Measurements from ENCODE around the gene CABP2.

Gene CABP2

GRCh38 chr11:67494371-67495233 lies 28.6 kb downstream of the CABP2 start:
- H3K4me3 ChIP-seq (replicated peaks in 1 of 2; ENCODE audit: low read depth in 2 of 2, low read length in 2 of 2): no peak overlapping the region
- no peak for DNase-seq (ENCODE audit: low read depth in 2 of 2)

GRCh38 chr11:67493548-67494370 lies 29.5 kb downstream of the CABP2 start:
- H3K4me3 ChIP-seq (replicated peaks in 1 of 2; ENCODE audit: low read depth in 2 of 2, low read length in 2 of 2): no peak overlapping the region
- TF ChIP-seq, protein P1, sequence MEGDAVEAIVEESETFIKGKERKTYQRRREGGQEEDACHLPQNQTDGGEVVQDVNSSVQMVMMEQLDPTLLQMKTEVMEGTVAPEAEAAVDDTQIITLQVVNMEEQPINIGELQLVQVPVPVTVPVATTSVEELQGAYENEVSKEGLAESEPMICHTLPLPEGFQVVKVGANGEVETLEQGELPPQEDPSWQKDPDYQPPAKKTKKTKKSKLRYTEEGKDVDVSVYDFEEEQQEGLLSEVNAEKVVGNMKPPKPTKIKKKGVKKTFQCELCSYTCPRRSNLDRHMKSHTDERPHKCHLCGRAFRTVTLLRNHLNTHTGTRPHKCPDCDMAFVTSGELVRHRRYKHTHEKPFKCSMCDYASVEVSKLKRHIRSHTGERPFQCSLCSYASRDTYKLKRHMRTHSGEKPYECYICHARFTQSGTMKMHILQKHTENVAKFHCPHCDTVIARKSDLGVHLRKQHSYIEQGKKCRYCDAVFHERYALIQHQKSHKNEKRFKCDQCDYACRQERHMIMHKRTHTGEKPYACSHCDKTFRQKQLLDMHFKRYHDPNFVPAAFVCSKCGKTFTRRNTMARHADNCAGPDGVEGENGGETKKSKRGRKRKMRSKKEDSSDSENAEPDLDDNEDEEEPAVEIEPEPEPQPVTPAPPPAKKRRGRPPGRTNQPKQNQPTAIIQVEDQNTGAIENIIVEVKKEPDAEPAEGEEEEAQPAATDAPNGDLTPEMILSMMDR (IDR thresholded peaks at IDR 0.05; ENCODE audit: low read depth, low read length): no peak

More at GRCh38 chr11:67494371-67495233, 28.6 kb downstream of the CABP2 start:
- TF ChIP-seq, protein P1 (IDR thresholded peaks at IDR 0.05; ENCODE audit: low read depth, low read length): no peak

DNA sequence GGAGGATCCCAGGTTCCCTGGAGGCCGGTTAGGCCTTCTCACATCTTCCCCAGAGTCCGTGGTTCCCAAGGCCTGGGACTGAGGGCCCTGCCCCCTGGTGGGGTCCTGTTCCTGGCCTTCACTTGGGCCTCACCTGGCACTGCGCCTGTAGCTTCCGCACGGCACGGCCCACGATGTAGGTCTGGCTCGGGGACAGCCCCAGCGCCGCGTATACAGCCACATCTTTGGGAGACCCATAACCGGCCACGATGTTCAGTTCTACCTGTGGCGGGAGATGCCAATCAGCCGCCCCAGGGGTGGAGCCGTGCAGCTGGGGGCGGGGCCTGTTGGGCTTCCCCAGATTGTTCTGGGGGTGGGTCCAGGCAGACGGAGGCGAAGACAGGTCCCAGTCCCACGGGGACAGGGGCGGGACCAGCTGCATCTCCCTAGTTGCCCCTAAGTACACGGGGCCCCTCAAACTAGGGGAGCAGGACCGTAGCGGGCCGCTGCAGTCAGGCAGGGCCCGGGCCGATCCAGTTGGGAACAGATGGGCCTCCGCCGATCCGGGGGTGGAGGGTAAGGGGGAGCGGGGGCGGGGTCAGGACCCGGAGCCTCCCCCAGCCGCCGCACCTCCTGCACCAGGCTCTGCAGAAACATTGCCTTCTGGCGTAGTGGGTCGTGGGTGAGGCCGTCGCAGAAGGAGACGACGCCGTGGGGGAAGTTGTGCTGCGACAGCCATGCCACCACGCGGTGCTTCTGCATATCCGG lies 30.3 kb downstream of the CABP2 start:
- no peak overlapping the region for H3K4me3 ChIP-seq (replicated peaks in 1 of 2; ENCODE audit: low read depth in 2 of 2, low read length in 2 of 2)
- no peak for DNase-seq (ENCODE audit: low read depth in 2 of 2)
- TF ChIP-seq, protein P1 (IDR thresholded peaks at IDR 0.05; ENCODE audit: low read depth, low read length): no peak

More at GRCh38 chr11:67493548-67494370, 29.5 kb downstream of the CABP2 start:
- no peak for DNase-seq (ENCODE audit: low read depth in 2 of 2)

DNA sequence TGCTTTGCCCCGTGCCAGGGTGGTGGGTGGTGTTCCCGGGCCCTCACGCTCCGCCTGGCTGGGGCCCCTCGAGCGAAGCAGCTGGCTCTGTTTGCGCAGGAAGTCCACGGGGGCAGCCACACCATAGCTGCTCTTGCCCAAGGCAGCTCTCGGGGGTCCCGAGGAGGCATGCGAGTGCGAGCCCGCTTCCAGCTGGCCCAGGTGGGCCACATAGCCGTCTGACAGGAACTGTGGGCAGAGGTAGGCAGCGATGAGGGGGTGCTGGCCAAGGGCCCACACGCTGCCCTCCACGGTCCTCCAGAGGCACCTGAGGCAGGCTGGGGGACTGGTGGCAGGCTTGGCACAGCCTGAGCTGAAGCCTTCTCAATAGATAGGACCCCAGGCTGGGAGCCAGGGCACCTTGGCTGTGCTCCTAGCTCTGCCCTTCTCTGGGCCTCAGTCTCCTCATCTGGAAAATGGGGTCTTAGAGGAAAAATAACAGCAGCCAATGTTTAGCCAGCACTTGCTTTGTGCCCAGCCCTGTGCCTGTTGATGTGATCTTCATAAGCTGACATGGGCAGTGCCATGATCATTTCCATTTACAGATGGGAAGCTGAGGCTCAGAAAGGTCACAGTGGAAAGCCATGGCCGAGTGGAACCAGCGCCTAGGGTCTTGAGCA lies 31.0 kb downstream of the CABP2 start:
- no peak for DNase-seq (ENCODE audit: low read depth in 2 of 2)
- H3K4me3 ChIP-seq (replicated peaks in 1 of 2; ENCODE audit: low read depth in 2 of 2, low read length in 2 of 2): no peak overlapping the region
- TF ChIP-seq, protein P1 (IDR thresholded peaks at IDR 0.05; ENCODE audit: low read depth, low read length): no peak

DNA sequence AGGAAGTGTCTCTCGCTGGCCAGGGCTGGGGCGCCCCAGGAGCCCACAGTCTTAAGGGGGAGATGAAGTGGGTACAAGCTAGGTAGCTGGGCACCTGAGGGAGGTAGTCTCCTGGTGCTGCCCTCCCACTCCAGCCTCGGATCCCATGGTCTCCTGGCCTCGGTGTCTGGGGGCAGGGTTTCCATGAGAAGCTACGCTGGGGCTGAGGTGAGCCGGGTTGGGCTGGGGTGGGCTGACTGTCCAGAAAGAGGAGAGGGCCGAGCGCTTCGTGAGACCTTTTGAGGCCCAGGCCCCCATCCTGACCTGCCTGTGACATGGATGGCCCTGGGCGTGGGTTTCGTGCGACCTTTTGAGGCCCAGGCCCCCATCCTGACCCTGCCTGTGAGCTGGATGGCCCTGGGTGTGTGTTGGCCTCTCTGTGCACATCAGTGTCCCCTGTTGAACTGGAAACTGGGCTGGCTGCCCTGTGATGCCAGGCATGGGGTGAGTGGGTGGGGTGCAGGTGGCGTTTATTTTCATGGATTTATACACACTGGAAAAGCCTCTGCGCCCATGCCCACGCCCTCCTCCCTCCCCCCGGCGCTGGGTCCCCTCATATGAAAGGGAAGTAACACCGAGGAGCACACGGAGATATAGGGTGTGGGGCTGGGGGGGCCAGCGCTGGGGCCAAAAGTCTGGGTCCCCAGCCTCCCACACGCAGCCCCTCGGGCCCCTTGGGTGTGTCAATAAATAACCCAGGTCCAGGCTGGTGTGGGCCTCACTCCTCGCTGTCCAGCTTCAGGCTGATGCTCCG lies 31.8 kb downstream of the CABP2 start:
- DNase-seq (ENCODE audit: low read depth in 2 of 2): no peak
- TF ChIP-seq, protein P1 (IDR thresholded peaks at IDR 0.05; ENCODE audit: low read depth, low read length): no peak
- H3K4me3 ChIP-seq (replicated peaks in 1 of 2; ENCODE audit: low read depth in 2 of 2, low read length in 2 of 2): no peak overlapping the region
